Keratinocyte (primary cell): Measurements from ENCODE around the gene RALY.

Experiments used
- CTCF ChIP-seq, 3 experiments: IDR thresholded peaks in 1 of 3; conservative IDR thresholded peaks in 1 of 3; optimal IDR thresholded peaks in 1 of 3; 2 replicates in 2 of 3; 3 replicates in 1 of 3; pipeline versions ENCODE3 to v1.5.1; 2011; ENCODE audit warnings: low read length in 3 of 3, mild to moderate bottlenecking in 3 of 3, moderate library complexity in 2 of 3, control low read depth in 1 of 3, inconsistent platforms in 1 of 3; ENCODE audit not compliant: insufficient read depth in 2 of 3; ENCODE audit errors: extremely low read depth in 1 of 3
- EZH2 ChIP-seq: IDR thresholded peaks from one replicate; pipeline ENCODE4 v1.6.1; 2012; ENCODE audit warnings: inconsistent platforms, mild to moderate bottlenecking, low read length, moderate library complexity

DNA sequence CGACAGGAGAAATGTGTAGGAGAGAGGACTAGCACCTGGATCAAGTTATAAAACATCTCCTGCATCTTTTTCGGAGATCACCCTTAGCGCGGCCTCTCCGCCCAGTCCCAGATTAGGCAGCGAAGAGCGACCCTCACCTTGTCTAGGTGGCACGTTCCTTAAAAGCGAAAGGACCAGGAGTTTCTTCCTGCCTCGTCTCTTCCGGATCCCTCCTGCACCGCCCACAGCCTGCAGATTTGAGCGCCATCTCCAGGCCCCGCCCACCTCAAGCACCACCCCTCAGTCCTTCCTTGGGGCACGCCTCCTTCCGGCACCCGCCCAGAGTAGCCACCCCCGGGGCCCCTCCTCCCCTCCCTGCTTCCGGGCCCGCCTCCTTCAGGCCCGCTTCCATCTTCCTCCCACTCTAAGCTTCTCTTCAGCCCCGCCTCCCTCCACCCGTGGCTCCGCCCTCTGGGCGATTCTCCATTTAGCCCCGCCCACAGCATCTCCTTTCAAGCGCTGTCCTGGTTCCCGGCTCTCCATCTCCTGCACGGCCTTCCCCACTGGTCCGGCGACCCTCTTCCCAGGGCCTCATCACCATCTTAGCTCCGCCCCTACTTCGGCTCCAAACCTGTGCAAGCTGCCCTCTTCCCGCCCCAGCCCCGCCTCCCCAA is 662 bp upstream of the RALY start:
- no peak for TF ChIP-seq EZH2
- TF ChIP-seq CTCF (optimal IDR thresholded peaks at IDR 0.05 in 1 of 3, IDR thresholded peaks at IDR 0.05 in 1 of 3, conservative IDR thresholded peaks at IDR 0.05 in 1 of 3; ENCODE audit: extremely low read depth in 1 of 3, insufficient read depth in 2 of 3, low read length in 3 of 3) = no peak
